ENCODE results near the gene H2BK1. TPM values are rescaled to one million over a fixed set of nuclear protein-coding genes. Genes with fewer than 3 reads are reported as not detected.

H2BK1 gene
- not detected for total RNA-seq

GRCh38 chr7:151210087-151210854 is at the start of gene H2BK1:
Gene H2BK1, minus strand, starts transcription at chr7:151210488. Its CDS starts 170 bp downstream, at chr7:151210318.
- no peak for DNase-seq

- DNase-seq = no peak
Measured at GRCh38 chr7:151257990-151258389, 47.7 kb upstream of the H2BK1 start.

GRCh38 chr7:151256410-151257045 is 46.2 kb upstream of the H2BK1 start:
- DNase-seq = no peak

GRCh38 chr7:151255390-151255789 is 45.1 kb upstream of the H2BK1 start:
- DNase-seq = no peak

- no peak for DNase-seq
Measured at GRCh38 chr7:151254851-151255250, 44.6 kb upstream of the H2BK1 start.

GRCh38 chr7:151254316-151254715 is 44.0 kb upstream of the H2BK1 start:
- no peak for DNase-seq

- DNase-seq = no peak
Measured at GRCh38 chr7:151252961-151253711, 42.8 kb upstream of the H2BK1 start.

GRCh38 chr7:151252561-151252835 is 42.2 kb upstream of the H2BK1 start:
- DNase-seq = no peak

GRCh38 chr7:151251689-151252560 is 41.6 kb upstream of the H2BK1 start:
- DNase-seq = peak; percentile 75

- DNase-seq = no peak
Measured at GRCh38 chr7:151251328-151251688, 41.0 kb upstream of the H2BK1 start.

GRCh38 chr7:151250181-151251132 is 40.2 kb upstream of the H2BK1 start:
- no peak for DNase-seq

- peak; percentile 57 for DNase-seq
Measured at GRCh38 chr7:151249732-151250072, 39.4 kb upstream of the H2BK1 start.

GRCh38 chr7:151249034-151249731 is 38.9 kb upstream of the H2BK1 start:
- DNase-seq = peak; percentile 57

GRCh38 chr7:151248346-151249033 is 38.2 kb upstream of the H2BK1 start, which contains the start of gene SMARCD3:
Gene SMARCD3, minus strand, starts transcription at chr7:151248694. Its CDS starts 132 bp downstream, at chr7:151248562.
- peak; percentile 31 for DNase-seq

- DNase-seq = no peak
Measured at GRCh38 chr7:151247611-151248345, 37.5 kb upstream of the H2BK1 start.

GRCh38 chr7:151246851-151247580 is 36.7 kb upstream of the H2BK1 start:
- DNase-seq = no peak

- no peak for DNase-seq
Measured at GRCh38 chr7:151246102-151246850, 36.0 kb upstream of the H2BK1 start.

All from skin of body (tissue), 2 donors.